Endodermal cell (in vitro differentiated cells): Measurements from ENCODE around the gene KLHL3. TPM values are rescaled to one million over a fixed set of nuclear protein-coding genes. Genes with fewer than 3 reads are reported as not detected.
A peak's percentile ranks its signal among the peaks of the same experiment; 100 is the strongest.

Source experiments
- DNase-seq: peaks from one replicate; pipeline ENCODE4 v3.0.0-alpha.2; 2017
- H3K27ac ChIP-seq: 2 replicates; pipeline ENCODE4 v1.5.1; 2013; ENCODE audit warnings: mild to moderate bottlenecking, low read depth, low read length, moderate library complexity
- H3K27me3 ChIP-seq: 2 replicates; pipeline ENCODE4 v1.6.1; 2013; ENCODE audit warnings: mild to moderate bottlenecking, low read length, moderate library complexity; ENCODE audit not compliant: insufficient read depth, control insufficient read depth, poor library complexity, severe bottlenecking
- H3K36me3 ChIP-seq: 2 replicates; pipeline ENCODE4 v1.7.0; 2013; ENCODE audit warnings: mild to moderate bottlenecking, low read length, moderate library complexity; ENCODE audit not compliant: control insufficient read depth, insufficient read depth
- H3K4me1 ChIP-seq: one replicate; pipeline ENCODE4 v1.7.0; 2013; ENCODE audit warnings: low read length; ENCODE audit not compliant: control insufficient read depth, insufficient read depth
- H3K4me3 ChIP-seq: 2 replicates; pipeline ENCODE4 v1.5.1; 2013; ENCODE audit warnings: mild to moderate bottlenecking, low read length, moderate library complexity
- H3K9ac ChIP-seq: 2 replicates; pipeline ENCODE4 v1.6.1; 2013; ENCODE audit warnings: mild to moderate bottlenecking, low read length, moderate library complexity; ENCODE audit not compliant: poor library complexity, severe bottlenecking; ENCODE audit errors: extremely low read depth
- H3K9me3 ChIP-seq: 2 replicates; pipeline ENCODE4 v1.6.1; 2013; ENCODE audit warnings: mild to moderate bottlenecking, low read length, moderate library complexity; ENCODE audit not compliant: control insufficient read depth
- H3K27ac Mint-ChIP-seq: 2 replicates; pipeline ENCODE4 v1.8.0; 2020; ENCODE audit warnings: mixed read lengths
- H3K27me3 Mint-ChIP-seq: 2 replicates; pipeline ENCODE4 v1.8.0; 2021; ENCODE audit warnings: mild to moderate bottlenecking, mixed read lengths; ENCODE audit not compliant: insufficient read depth
- H3K36me3 Mint-ChIP-seq: 2 replicates; pipeline ENCODE4 v1.8.0; 2020; ENCODE audit warnings: low read depth, mixed read lengths
- H3K4me1 Mint-ChIP-seq: 2 replicates; pipeline ENCODE4 v1.8.0; 2020; ENCODE audit warnings: mixed read lengths
- H3K4me3 Mint-ChIP-seq: 2 replicates; pipeline ENCODE4 v1.8.0; 2020; ENCODE audit warnings: mild to moderate bottlenecking, moderate library complexity, mixed read lengths
- H3K9me3 Mint-ChIP-seq: 2 replicates; pipeline ENCODE4 v1.8.0; 2020; ENCODE audit warnings: mild to moderate bottlenecking, mixed read lengths
- CTCF ChIP-seq: fragments of 200-600 bp; sonication (generic); conservative IDR thresholded peaks from 2 replicates; pipeline ENCODE4 v1.5.0; 2021; ENCODE audit warnings: antibody characterized with exemption, mild to moderate bottlenecking
- WGBS, 2 experiments: methylation state at CpG; one replicate each; pipeline versions ENCODE4 v1.1.5 to v1.1.7; 2013; ENCODE audit warnings: missing lambda C conversion rate in 2 of 2, mixed read lengths in 1 of 2; ENCODE audit not compliant: insufficient coverage in 1 of 2, insufficient read length in 1 of 2; 5-methylcytosine and 5-hydroxymethylcytosine counted together
- total RNA-seq, 2 donors: library from RNA; stranded (reverse); fragmentation: NEBNext Ultra II Directional in 1 of 2; extraction: Animal tissue kit (Norgen Biotek cat#: 25700) in 1 of 2; gene quantifications; 2 replicates in 1 of 2; 3 replicates in 1 of 2; pipeline ENCODE4 v1.2.1, GENCODE V29; 2021

Gene KLHL3
- total RNA-seq, 2 donors from 2014 or later, result 17.5 to 19.4 TPM

GRCh38 chr5:137595396-137596079, 140.4 kb downstream of the KLHL3 start:
- H3K27ac ChIP-seq, result no peak overlapping the region
- Mint-ChIP-seq H3K4me3 (no peak overlapping the region), H3K4me1 (no peaks in the 10 kb centered on the region), H3K27ac (no peak overlapping the region), H3K36me3 (no peaks in the 10 kb centered on the region), H3K27me3 (peaks cover 28% of the 10 kb centered on the region), H3K9me3 (no peaks in the 10 kb centered on the region)
- H3K9ac ChIP-seq, result no peak overlapping the region
- H3K4me1 ChIP-seq, result no peaks in the 10 kb centered on the region
- TF ChIP-seq CTCF, result no peak
- DNase-seq, result no peak
- H3K4me3 ChIP-seq, result no peak overlapping the region
- 70 to 79% methylated on average over 3 to 4 of the region's 4 CpGs for WGBS, 2 experiments
- peaks cover 36% of the 10 kb centered on the region for H3K27me3 ChIP-seq
- peaks cover 8% of the 10 kb centered on the region for H3K9me3 ChIP-seq
- no peaks in the 10 kb centered on the region for H3K36me3 ChIP-seq

GRCh38 chr5:137594717-137595116, 141.2 kb downstream of the KLHL3 start:
- Mint-ChIP-seq H3K9me3 (no peaks in the 10 kb centered on the region), H3K36me3 (no peaks in the 10 kb centered on the region), H3K4me3 (no peak overlapping the region), H3K27ac (no peak overlapping the region), H3K27me3 (peaks cover 26% of the 10 kb centered on the region), H3K4me1 (no peaks in the 10 kb centered on the region)
- Histone ChIP-seq H3K4me3 (no peak overlapping the region), H3K36me3 (no peaks in the 10 kb centered on the region), H3K9me3 (peaks cover 8% of the 10 kb centered on the region), H3K9ac (no peak overlapping the region), H3K4me1 (no peaks in the 10 kb centered on the region), H3K27me3 (peaks cover 36% of the 10 kb centered on the region), H3K27ac (no peak overlapping the region)
- whole genome bisulfite sequencing, 2 experiments, result 64% methylated on average over 2 of the region's 2 CpGs; no CpG with 5 or more reads in 1 of the 2 experiments
- peak; percentile 47 for DNase-seq
- TF ChIP-seq CTCF, result no peak

- WGBS, 2 experiments, result 91% methylated on average over 3 of the region's 3 CpGs; no CpG with 5 or more reads in 1 of the 2 experiments
- no peak for DNase-seq
- no peaks in the 10 kb centered on the region for H3K9me3 Mint-ChIP-seq
- no peaks in the 10 kb centered on the region for H3K36me3 Mint-ChIP-seq
- H3K27me3 Mint-ChIP-seq, result peaks cover 21% of the 10 kb centered on the region
- H3K36me3 ChIP-seq, result no peaks in the 10 kb centered on the region
- H3K27ac ChIP-seq, result no peak overlapping the region
- no peak overlapping the region for H3K9ac ChIP-seq
- no peak for TF ChIP-seq CTCF
- no peaks in the 10 kb centered on the region for H3K4me1 Mint-ChIP-seq
- H3K4me1 ChIP-seq, result no peaks in the 10 kb centered on the region
- peaks cover 8% of the 10 kb centered on the region for H3K9me3 ChIP-seq
- H3K4me3 ChIP-seq, result no peak overlapping the region
- H3K4me3 Mint-ChIP-seq, result no peak overlapping the region
- H3K27me3 ChIP-seq, result peaks cover 24% of the 10 kb centered on the region
- no peak overlapping the region for H3K27ac Mint-ChIP-seq
Observed at GRCh38 chr5:137592317-137592716, 143.6 kb downstream of the KLHL3 start.
